ENCODE measurements around the gene IFT122.

The IFT122 gene

GRCh38 chr3:129522953-129523352, 82.9 kb downstream of the IFT122 start:
- TF ChIP-seq, protein P1, sequence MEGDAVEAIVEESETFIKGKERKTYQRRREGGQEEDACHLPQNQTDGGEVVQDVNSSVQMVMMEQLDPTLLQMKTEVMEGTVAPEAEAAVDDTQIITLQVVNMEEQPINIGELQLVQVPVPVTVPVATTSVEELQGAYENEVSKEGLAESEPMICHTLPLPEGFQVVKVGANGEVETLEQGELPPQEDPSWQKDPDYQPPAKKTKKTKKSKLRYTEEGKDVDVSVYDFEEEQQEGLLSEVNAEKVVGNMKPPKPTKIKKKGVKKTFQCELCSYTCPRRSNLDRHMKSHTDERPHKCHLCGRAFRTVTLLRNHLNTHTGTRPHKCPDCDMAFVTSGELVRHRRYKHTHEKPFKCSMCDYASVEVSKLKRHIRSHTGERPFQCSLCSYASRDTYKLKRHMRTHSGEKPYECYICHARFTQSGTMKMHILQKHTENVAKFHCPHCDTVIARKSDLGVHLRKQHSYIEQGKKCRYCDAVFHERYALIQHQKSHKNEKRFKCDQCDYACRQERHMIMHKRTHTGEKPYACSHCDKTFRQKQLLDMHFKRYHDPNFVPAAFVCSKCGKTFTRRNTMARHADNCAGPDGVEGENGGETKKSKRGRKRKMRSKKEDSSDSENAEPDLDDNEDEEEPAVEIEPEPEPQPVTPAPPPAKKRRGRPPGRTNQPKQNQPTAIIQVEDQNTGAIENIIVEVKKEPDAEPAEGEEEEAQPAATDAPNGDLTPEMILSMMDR (IDR thresholded peaks at IDR 0.05; ENCODE audit: low read length, missing control alignments) = no peak
- no peak for DNase-seq (ENCODE audit: low read depth)
- no peak overlapping the region for H3K4me3 ChIP-seq (replicated peaks; ENCODE audit: low read depth, low read length)

GRCh38 chr3:129524081-129524480, 84.1 kb downstream of the IFT122 start:
- no peak overlapping the region for H3K4me3 ChIP-seq (replicated peaks; ENCODE audit: low read depth, low read length)
- TF ChIP-seq, protein P1 (IDR thresholded peaks at IDR 0.05; ENCODE audit: low read length, missing control alignments) = no peak
- DNase-seq (ENCODE audit: low read depth) = no peak

GRCh38 chr3:129525341-129525968, 85.4 kb downstream of the IFT122 start:
- no peak overlapping the region for H3K4me3 ChIP-seq (replicated peaks; ENCODE audit: low read depth, low read length)
- TF ChIP-seq, protein P1 (IDR thresholded peaks at IDR 0.05; ENCODE audit: low read length, missing control alignments) = no peak
- DNase-seq (ENCODE audit: low read depth) = peak; percentile 47

GRCh38 chr3:129526121-129526900, 86.3 kb downstream of the IFT122 start:
- DNase-seq (ENCODE audit: low read depth) = no peak
- TF ChIP-seq, protein P1 (IDR thresholded peaks at IDR 0.05; ENCODE audit: low read length, missing control alignments) = no peak
- H3K4me3 ChIP-seq (replicated peaks; ENCODE audit: low read depth, low read length) = no peak overlapping the region

DNA sequence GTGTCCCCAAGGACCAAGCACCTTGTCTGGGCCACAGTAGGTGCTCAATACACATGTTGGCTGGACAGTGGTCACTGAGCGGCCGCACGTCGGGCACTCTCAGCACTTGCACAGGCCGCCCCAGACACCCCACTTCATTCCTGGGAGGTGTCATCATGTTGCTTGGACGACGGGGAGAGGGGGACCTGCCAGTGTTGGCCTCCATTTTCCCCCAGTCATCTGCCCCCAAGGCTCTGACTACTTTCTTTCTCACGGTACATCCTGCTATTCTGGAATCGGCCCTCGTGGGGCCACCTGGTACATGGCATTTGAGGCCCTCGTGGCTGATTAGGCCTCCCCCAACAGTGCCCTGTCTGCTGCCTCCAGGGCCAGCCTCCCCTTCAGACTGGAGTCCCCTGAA, 87.2 kb downstream of the IFT122 start:
- no peak for DNase-seq (ENCODE audit: low read depth)
- TF ChIP-seq, protein P1 (IDR thresholded peaks at IDR 0.05; ENCODE audit: low read length, missing control alignments) = no peak
- H3K4me3 ChIP-seq (replicated peaks; ENCODE audit: low read depth, low read length) = no peak overlapping the region

DNA sequence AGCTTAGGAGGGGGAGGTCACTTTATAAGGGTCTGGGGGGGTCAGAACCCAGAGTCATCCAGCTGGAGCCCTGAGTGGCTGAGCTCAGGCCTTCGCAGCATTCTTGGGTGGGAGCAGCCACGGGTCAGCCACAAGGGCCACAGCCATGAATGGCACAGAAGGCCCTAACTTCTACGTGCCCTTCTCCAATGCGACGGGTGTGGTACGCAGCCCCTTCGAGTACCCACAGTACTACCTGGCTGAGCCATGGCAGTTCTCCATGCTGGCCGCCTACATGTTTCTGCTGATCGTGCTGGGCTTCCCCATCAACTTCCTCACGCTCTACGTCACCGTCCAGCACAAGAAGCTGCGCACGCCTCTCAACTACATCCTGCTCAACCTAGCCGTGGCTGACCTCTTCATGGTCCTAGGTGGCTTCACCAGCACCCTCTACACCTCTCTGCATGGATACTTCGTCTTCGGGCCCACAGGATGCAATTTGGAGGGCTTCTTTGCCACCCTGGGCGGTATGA, 88.6 kb downstream of the IFT122 start, which contains the start of gene RHO:
Gene RHO, plus strand, starts transcription at position 51 of the 512 bp plus-strand sequence. Its CDS starts 95 bp downstream, at position 146.
- TF ChIP-seq, protein P1 (IDR thresholded peaks at IDR 0.05; ENCODE audit: low read length, missing control alignments) = no peak
- no peak within 1 kb of the TSS for H3K4me3 ChIP-seq (replicated peaks; ENCODE audit: low read depth, low read length)
- DNase-seq (ENCODE audit: low read depth) = no peak

Measured in fibroblast of pulmonary artery (primary cell).